ENCODE measurements around the gene DNM1.

The DNM1 gene

DNA sequence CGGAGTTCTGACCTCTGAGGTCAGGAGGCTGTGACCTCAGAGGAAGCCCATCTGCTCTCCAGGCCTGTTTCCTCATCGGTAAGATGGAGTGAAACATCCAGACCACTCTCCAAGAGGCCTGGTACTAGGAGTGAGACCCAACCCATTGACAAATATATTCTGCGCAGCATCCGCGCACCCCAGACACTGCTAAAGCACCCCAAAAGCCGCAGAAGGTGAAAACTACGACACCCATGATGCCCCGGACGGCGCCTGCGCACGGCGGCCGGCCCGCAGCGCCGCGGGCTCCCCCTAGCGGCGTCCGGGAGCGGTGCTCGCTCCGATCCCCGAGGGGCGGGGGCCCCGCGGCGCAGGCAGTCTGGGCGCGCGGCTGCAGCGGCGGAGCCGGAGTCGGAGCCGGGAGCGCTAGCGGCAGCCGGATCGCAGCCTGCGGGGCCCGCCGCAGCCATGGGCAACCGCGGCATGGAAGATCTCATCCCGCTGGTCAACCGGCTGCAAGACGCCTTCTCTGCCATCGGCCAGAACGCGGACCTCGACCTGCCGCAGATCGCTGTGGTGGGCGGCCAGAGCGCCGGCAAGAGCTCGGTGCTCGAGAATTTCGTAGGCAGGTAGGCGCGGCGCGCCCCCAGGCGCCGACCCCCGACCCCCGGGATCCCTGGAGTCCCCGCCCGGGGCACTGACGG is at the start of gene DNM1:
Gene DNM1, plus strand, starts transcription at position 356 of the 683 bp plus-strand sequence. Its CDS starts 92 bp downstream, at position 448.
- DNase-seq, result peak; percentile 65

DNA sequence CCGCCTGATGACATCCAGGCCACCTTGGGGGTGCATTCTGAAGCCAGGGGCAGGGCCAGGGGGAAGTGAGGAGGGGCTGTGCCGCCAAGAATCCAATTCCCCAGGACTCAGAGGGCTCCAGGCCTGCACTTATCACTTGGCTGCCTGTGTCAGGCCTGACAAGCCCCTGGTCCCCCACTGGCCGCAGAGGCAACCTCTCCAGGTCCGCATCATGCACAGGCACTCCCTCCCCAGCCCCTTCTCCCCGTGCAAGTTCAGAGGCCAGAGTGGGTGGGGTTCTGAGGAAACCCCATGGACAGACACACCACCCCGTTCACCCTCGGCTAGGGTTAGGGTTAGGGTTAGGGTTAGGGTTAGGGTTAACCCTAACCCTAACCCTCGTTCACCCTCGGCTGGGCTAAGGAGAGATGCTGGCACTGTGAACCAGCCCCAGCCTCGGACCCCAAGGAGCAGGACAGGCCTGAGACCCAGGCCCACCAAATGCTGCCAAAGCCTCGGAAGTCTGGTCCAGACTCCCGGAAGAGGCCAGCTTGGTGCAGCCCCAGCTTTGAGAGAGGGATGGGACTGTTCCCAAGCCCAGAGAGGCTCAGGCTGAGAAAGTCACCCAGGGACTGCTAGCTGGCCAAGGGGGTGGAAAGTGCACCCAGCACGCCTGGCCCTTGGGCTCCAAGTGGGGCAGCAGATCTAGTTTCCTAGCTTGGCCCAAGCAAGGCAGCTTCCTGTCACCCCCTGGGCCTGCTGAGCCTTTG is 49.1 kb upstream of the DNM1 start:
- no peak for DNase-seq

DNA sequence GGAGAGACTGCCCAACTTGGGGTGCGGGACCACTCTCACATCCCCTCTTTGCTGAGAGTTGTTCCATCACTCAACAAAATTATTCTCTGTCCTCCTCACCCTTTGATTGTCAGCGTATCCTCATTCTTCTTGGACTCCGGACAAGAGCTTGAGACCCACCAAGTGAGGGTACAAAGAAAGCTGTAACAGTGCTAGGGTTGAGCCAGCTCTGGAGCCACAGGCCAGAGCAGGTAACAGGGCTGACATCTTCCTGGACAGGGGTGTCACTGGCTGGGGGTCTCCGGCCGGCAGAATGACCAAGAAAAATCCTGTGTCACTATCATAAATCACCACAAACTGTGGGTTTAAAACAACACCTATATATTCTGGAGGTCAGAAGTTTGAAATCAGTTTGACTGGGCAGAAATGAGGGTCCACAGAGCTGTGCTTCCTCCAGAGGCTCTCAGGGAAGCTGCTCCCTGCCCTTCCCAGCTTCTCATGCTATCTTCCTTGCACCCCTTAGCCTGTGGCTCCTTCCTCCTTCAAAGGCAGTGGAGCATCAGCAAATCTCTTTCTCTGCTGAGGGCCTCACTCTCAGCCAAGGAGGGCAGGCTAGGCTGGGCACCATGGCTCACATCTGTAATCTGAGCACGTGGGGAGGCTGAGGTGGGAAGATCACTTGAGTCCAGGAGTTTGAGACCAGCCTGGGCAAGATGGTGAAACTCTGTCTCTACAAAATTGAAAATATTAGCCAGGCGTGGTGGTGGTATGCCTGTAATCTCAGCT is 47.3 kb upstream of the DNM1 start:
- DNase-seq, result no peak

- no peak for DNase-seq
Measured at GRCh38 chr9:128159522-128159783, 43.7 kb upstream of the DNM1 start.

GRCh38 chr9:128159784-128160602 is 43.2 kb upstream of the DNM1 start, which contains the start of gene BBLN:
Gene BBLN (plus strand): TSS chr9:128160265. CDS start chr9:128160408, 143 bp downstream.
- peak; percentile 94 for DNase-seq

DNA sequence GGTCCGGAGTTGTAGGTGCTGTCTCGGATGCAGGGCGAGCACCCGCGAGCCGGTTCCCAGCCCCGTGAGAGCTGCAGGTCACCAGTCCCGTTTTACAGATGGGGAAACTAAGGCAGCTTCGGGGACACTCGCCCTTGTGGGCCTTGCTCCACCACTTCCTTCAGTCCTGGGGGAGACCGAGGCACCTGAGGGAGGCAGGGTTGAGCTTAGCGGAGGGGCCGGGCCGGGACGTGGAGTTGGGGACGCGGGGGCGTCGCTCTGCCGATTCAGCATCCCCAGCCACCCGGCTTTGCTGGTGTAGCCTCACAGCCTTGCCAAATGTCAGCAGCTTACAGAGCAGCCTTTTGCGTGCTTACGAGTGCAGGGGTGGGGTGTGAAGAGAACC is 42.6 kb upstream of the DNM1 start:
- no peak for DNase-seq

DNA sequence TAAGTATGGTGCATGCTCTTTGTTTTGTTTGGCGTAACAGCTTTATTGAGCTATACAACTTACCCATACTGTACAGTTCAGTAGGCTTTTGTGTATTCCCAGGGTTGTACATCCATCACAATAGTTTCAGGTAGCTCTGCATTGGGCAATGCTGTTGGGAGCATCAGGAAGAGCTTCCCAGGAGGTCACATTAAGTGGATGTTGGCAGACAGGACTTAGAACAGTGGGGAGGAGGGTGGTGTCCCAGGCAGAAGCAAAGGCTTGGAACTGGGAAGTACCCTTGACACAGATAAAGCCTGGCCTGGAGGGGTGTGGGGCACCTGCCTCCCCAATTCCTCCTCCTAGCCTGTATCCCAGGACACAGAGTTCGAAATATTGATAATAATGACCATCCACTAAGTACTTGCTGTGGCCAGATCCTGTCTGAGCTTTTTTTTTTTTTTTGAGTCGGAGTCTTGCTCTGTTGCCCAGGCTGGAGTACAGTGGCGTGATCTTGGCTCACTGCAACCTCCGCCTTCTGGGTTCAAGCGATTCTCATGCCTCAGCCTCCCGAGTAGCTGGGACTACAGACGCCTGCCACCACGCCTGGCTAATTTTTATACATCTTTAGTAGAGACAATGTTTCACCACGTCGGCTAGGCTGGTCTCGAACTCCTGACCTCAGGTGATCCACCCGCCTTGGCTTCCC is 41.8 kb upstream of the DNM1 start:
- no peak for DNase-seq

- no peak for DNase-seq
Measured at GRCh38 chr9:128162215-128163026, 40.8 kb upstream of the DNM1 start.

DNA sequence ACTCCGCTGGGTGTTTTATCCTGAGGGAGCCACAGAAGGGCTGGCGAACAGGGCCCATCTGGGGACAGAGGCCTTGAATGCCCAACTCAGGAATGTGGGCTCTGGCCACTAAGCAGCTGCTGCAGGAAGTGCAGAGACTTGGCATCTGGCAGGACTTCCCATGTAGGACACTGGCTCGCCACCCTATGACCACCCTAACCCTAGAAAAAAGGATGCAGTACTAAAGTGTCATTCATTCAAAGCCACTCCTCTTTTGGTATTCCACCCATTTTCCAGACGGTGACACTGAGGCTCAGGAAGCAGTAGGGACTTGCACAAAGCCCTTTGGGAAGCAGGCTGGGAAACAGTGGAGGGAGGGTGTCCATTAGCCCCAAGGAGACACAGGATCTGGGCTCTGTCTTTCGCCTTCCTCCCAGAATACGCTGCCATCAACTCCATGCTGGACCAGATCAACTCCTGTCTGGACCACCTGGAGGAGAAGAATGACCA is 40.1 kb upstream of the DNM1 start:
- DNase-seq, result no peak

- no peak for DNase-seq
Measured at GRCh38 chr9:128163523-128164306, 39.5 kb upstream of the DNM1 start.

DNA sequence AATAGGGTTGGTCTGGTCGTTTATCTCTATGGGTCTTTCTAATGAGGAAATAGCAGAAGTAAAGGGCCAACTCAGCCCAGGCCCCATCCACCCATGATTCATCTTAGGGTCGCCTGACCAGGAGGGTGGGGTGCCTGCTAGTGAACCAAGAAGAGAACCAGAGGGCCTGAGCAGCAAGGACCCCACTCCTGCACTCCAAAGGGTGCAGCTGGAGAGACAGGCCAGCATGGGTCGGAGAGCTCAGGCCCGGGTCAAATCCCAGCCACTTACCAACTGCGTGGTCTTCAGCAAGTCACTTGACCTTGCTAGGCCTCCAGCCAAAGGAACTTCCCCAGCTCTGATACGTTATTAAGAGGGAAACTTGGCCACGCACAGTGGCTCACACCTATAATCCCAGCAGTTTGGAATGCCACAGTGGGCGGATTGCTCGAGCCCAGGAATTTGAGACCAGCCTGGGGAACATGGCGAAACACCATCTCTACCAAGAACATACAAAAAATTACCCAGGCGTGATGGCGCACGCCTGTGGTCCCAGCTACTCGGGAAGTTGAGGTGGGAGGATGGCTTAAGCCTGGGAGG is 38.8 kb upstream of the DNM1 start:
- DNase-seq, result no peak

- no peak for DNase-seq
Measured at GRCh38 chr9:128166169-128166568, 37.0 kb upstream of the DNM1 start.

DNA sequence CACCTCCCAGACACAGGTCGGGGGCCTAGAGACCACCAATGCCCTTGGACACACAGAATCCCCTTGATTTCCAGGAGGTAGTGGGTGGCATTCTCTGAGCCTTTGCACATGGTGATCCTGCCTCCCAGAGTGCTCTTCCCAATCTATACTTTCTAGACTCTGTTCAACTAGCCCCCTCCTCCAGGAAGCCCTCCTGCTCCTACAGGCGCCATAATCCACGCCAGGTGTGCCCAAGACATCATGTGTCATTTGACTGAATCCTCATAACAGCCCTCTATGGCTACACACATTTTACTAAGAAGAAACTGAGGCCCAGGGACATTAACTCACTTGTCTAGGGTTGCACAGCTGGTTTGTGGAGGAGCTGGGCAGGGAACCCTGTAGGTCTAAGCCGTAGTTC is 36.0 kb upstream of the DNM1 start:
- DNase-seq, result no peak

- DNase-seq, result no peak
Measured at GRCh38 chr9:128168731-128169308, 34.4 kb upstream of the DNM1 start.

- DNase-seq, result no peak
Measured at GRCh38 chr9:128169492-128169891, 33.7 kb upstream of the DNM1 start.

DNA sequence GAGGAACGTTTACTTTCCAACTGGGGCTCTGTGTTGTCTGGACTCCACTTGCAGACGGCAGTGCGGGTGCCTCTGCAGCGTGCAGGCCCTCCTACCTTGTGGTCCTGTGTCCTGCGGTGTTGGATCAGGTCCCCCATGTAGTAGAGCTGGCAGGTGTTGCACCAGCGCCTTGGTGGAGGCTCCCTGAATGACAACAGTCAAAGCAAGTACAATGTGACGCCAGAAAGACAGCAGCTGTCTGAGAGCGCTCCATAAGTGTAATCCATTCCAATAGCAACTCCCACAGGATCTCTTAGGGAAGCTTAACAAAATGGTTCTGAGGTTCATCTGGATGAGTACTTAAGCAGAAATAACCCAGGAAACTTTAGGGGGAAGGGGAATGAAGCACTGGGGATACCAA is 33.3 kb upstream of the DNM1 start:
- DNase-seq, result no peak

GRCh38 chr9:128174062-128174461 is 29.1 kb upstream of the DNM1 start:
- DNase-seq, result no peak

GRCh38 chr9:128175102-128175563 is 28.0 kb upstream of the DNM1 start:
- DNase-seq, result peak; percentile 44

GRCh38 chr9:128175726-128176125 is 27.5 kb upstream of the DNM1 start:
- DNase-seq, result no peak
